ENCODE results near the gene ARF3.

The ARF3 gene

DNA sequence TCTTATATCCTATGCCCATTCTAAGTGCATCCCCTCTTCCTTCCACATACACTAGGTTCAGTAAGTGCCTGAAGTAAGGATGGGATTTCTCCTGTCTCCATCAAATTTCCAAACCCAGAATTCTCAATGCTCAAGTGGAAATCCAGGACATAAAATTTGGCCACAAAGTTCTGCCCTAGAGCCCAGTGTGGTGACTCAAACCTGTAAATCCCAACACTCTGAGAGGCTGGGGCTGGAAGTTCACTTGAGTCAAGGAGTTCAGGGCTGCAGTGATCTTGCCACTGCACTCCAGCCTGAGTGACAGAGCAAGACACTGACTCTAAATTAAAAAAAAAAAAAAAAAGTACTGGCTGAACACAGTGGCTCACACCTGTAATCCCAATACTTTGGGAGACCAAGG, 4.5 kb upstream of the ARF3 start:
- no peak for DNase-seq

DNA sequence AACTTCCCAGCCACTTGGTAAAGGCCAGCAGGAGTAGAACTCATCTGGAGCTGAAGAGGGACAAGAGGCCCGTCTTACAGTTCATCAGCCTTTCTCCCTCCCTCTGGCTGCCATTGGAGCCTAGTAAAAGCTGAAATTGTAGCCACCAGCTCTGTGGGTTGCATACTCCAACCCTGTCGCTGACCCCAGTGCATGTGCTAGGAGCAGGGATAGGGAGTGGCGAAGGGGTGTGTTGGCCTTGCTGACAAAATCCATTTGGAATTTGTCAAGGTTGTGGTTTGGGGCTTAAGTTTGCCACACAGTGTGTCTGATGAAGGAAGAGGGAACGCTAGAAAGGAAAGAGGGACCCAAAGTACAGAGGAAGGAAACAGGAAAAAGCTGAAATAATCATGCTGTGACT, 4.0 kb upstream of the ARF3 start:
- DNase-seq, result no peak

DNA sequence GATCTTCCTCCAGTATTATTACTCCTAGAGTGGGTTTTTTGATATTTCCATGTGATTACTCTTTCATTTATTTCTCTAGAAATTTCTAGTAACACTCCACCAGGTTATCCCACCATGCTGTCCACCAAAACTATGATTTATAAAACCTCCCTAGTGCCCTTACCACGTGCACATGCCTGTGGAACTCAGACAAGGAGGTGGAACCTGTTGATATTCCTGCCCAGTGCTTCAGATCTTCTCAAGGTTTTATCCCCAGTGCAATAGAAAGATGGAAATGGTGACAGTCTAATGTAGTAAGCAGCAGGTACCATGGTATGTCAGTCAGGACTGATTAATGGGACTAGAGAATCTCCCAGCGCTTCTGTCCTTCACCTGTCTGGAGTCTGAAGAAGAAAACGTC, 3.5 kb upstream of the ARF3 start:
- DNase-seq, result no peak

DNA sequence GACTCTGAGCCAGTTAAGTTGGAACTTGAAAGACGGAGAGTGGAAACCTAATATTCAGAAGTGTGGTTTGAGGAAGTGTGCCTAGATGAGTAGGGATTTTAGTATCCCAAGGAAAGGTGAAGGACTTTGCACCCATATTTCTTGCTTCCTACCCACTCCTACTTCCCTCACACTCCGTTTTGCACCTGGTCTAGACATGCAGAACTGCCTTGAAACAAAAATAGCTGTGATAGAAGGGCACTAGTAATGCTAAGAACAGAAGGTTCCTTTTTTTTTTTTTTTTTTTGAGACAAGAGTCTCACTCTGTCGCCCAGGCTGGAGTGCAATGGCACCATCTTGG, 732 bp upstream of the ARF3 start:
- DNase-seq, result no peak

DNA sequence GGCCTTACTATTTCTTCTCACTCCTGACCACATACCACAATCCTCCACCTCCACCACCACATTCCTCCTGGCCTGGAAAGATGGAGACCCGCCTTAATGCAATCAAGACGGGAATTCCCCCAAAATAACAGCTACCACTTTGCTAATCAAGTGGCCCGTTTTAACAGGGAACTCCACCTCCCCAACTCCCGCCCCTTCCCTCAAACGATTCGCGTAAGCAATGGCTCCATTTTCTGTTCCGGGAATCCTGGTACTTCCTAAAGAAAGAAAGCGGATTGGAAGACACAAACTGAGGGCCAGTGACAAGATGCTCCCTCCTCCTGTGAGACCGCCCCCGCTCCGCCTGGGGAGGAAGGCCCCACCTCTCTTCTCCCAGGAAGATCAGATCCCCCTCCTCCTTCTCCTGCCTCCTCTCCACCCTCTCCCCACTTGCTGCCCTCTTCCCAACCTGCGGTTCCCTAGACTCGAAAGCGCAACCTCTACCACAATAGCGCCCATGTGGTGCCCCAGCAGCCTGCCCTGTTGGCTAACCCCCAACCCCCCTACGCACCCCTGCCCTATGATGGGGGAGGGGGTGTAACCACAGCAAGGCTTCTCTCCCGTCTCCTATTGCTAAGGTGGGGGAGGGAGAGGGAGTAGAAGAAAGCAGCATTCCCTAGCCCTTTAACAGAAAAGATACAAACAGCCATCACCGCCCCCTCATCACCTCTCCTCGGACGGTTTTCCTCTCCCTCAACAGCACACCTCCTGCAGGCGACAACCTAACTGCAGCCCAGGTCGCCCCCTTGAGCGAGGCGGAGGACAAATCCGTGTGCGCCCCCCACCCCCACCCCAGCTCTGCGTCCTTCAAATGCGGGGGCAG, 777 bp downstream of the ARF3 start:
- peak; percentile 84 for DNase-seq

DNA sequence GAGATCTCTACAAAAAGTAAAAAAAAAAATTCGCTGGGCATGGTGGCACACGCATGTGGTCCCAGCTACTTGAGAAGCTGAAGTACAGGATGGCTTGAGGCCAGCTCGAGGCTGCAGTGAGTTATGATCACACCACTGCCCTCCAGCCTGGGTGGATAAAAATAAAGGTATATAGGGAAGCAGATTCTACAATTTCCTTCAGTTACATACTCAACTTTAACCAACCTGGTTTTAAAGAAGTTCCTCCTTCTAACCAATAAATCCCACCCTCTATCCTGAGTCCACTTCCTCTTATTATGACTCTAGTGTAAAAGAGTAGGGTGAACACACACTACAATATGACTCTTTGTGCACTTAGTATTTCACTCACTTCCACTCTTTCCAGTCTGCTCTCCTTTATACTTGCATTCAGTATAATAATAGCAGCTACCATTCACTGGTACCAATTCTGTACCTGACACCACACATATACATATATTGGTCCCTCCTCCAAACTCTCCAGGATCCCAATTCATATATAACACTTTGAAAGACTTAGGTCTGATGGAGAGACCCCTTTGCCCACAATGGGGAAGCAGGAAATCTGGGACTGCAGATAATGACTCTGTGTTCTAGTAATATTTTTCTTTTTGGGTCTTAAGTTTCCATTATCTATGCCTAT, 2.3 kb downstream of the ARF3 start:
- DNase-seq, result no peak

DNA sequence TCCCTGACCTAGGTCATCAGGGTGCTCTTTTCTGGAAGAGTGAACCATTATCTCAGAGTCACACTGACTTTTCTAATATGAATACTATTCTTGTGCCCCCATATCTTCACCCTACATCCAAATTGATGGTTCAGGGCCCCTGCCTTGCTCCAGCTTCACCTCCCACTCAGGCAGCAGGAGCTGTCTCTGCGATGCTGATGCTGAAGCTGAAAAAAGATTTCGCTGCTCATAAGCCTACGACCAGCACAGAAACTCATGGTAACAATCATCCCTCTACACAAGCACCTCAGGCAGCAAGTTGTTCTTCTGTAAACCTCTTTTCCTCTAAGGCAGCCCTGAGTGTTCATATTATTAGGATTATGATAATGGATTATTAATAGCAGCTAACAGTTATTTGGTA, 3.2 kb downstream of the ARF3 start:
- no peak for DNase-seq

DNA sequence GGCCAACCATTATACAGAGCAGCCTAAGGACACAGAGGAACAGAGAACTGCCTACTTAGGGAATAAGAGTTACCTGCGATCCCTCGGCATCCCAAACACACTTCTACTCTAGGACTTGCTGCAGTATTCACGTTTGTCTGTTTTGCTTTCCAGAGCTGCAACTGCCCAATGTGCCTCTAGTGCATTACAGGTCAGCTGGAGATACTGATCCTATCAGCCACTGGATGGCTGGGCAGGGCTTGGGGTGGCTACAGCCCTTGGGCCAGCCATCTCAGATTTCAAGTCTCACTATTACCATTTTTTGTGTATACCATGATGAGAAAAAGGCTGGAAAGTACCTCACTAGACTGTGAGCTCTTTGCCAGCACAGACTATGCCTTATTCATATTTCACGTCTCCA, 4.6 kb downstream of the ARF3 start:
- DNase-seq, result no peak

DNA sequence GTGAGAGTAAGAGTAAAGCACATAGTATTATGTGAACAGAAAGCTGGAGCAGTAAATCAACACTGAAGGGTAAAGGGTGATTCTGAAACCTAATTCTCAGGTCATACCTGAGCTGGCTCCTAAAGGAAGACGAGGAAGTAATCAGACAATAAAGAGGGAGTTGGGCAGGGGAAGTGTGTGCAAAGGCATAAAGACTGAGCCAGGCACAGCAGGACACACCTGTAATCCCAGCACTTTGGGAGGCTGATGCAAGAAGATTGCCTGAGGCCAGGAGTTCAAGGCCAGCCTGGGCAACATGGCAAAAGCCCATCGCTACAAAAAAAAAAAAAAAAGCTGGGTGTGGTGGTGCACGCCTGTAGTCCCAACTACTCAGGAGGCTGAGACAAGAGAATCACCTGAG, 9.6 kb downstream of the ARF3 start:
- DNase-seq, result no peak

DNA sequence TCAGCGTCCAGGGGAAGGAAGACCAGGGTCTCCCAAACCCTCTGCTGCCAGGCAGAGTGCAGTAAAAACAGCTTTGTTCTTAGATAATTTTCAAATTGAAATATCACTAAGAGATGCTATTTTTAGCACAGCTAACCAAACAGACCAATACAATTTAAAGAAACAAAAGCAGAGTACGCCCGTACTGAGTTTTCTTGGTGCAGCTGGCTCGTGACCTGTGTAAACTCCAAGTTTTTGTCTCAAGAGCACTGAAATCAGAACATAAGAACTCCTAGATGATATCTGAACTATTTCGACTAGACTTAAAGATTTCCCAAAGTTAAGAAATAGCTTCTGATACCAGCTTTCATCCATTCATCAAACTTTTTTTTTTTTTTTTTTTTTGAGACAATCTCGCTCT, 10.3 kb downstream of the ARF3 start:
- no peak for DNase-seq

DNA sequence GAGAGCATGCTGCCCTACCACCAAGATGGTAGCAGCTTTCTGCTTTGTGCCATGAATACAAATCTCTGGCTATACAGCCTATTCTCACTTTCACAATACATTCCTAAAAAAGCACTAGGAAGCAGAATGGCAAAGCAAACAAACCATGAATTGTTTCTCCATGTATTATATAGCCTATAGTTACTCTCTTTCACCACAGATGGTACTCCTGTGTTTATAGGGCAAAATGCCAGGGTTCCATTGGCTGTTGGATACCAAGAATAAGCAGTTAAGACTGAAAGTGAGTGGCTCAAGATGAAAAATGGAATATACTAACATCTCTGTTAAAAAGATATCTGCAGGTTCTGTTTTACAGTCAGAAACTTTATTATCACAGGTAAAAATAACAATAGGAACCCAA, 11.1 kb downstream of the ARF3 start:
- DNase-seq, result peak; percentile 45

DNA sequence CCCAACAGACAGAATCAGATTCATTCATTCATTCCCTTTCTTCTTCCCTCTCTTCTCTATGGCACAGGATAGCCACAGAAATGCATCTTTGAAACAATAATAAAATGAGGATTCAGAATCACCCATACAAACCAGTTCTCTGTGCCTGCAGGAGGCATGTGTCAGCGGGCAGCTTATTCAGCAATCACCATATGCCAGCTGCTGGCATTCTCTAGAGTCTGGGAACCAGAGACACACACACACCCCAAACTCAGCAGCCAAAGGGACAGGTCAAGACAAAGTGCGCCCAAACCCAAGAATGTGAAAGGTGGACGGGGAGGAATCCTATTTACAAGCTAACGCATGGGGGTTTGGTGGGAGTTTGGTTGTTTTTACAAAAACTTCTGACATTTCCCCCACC, 14.1 kb downstream of the ARF3 start:
- DNase-seq, result no peak

DNA sequence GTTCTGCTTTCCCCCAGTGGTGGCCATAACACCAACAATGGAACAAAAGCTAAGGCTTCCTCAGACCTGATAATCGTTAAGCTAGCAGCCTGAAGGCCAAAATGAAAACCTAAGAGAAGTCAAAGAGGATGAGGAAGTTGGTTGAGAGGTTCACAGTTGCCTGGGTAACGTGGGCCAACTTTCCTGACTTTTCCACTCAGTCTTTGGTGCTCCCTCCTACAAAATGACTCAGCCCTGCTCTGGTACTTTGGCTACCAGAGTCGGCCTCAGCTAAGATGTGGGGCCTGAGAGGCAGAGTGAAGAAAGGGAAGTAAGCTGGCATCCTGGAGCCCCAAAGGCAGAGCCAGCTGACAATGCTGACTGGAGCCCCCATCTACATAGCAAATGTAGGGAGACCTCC, 17.1 kb downstream of the ARF3 start:
- no peak for DNase-seq

DNA sequence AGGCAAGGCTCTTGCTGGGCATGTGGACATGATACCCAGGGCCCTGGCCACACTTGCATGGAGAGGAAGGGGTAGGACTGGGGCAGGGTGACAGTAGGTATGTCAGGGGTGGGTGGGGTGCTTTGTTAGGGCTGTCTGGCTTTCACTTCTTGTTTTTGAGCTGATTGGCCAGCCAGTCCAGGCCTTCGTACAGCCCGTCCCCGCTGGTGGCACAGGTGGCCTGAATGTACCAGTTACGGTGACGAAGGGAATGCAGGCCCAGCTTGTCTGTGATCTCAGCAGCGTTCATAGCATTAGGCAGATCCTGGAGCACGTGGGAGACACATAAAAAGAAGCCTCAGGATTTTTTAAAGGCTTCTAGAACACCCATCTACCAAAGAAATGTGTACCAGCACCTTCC, 18.5 kb downstream of the ARF3 start:
- no peak for DNase-seq

DNA sequence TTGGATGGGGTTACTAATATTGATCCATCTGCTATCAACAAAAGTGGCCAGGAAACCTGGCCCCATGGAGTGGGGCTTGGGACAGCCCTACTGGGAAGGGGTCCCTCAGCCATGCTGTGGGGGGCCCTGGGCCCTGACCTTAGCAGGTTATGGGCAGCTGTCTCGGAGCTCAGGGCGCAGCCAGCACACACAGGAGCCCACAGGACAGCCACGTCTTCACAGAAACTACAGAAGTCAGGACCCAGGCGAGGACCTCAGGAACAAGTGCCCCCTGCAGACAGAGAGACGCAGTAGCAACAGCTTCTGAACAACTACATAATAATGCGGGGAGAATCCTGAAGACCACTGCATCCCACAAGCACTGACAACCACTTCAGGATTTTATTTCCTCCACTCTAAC, 20.1 kb downstream of the ARF3 start:
- no peak for DNase-seq

DNA sequence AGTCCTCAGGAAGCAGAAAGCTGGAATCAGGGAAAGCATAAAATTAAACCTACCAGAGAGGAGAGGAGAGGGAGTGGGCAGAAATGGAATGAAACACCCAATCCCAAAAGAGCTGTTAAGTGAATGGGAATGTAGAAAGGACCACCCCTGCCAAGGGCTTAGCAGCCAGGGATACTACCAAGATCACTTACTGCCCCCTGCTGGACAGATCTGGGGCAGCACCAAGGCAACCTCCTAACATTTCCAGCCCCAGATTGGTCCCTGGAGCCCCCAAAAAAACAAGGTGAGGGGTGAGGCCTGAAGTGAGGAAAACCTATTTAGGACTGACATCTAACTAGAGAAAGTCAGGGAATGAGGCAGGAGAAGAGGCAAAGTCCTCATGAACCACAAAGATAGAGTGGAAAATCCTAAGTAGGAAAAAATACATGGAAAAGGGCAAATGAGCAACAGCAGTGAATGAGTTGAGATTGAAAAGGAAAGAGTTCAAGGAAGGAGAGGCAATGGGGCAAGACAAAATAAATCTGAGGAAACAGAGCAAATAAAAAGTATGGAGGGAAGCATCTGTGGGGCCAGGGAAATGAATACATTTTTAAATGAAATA, 20.8 kb downstream of the ARF3 start:
- peak; percentile 6 for DNase-seq

DNA sequence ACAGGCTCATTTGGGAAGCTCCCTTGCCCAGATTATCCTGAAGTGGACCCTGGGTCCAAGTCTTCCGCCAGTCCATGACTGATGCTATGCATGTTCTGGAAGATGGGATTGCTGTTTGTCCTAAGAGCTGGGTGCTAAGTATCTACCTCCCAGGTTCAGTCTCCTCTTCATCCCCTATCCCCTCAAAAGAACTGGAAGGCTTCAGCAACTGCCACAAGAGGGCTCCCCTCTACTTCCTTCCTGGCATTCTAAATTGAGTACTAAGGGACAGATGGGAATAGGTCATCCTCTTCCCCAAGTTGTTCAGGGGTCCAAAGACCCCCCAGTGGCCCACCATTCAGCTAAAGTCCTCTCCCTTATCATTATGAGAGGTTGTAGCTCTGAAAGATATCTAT, 23.0 kb downstream of the ARF3 start:
- no peak for DNase-seq

DNA sequence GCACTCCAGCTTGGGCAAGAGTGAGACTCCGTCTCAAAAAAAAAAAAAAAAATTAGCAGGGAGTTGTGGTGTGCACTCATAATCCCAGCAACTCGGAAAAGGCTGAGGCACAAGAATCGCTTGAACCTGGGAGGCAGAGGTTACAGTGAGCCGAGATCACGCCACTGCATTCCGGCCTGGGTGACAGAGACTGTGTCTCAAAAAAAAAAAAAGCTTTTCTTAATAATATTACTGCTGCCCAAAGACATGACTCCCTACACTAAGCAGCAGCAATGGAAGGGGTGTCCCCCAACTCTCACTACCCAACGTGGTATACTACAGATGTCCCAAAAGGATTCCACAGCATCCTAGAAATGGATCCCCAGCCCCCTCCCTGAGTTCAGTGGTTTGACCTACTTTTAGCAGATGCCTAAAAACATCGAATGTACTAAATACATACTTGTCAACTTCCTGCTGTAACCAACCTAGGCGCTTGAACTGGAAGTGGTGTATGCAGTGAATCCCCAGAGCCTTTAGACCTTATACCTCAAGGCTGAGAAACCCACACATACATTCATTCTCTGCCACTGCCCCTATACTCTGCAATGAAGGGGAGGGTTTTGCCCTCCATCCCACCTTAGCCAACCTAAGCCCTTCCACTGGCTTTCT, 23.5 kb downstream of the ARF3 start:
- DNase-seq, result no peak

DNA sequence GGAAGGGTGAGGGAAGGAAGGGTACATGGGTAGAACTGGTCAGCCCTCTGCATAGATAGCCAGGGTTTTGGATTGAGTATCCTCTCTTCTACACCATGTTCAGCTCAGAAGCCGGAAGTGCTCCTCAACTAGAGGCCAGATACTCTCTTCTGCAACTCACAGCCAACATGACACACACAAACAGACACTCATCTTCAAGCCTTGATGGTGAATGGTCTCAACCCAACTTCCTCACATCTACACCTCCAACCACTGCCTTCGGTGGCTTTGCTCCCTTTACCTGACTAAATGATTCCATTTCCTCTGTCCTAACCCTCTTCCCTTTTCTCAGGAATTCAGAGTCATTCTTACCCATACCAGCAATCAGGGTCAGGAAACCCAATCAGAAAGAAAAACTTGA, 24.4 kb downstream of the ARF3 start:
- no peak for DNase-seq

DNA sequence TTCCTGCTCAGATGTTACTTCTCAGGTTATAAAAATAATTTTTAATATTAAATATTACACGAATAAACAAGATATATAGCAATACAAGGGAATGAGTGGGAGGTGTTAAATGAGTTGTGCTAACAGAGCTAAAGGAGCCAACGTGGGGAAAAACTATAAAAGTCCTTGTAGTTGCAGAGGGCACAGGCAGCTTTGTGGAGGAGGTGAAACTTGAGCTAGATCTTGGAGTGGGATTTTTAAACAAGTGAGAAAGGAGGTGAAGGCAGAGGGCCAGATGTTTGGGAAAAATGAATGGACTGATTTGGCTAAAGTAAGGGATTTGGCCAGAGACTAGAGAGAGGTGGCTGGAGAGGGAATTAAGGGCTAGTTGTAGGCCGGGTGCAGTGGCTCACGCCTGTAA, 26.8 kb downstream of the ARF3 start:
- DNase-seq, result no peak

DNA sequence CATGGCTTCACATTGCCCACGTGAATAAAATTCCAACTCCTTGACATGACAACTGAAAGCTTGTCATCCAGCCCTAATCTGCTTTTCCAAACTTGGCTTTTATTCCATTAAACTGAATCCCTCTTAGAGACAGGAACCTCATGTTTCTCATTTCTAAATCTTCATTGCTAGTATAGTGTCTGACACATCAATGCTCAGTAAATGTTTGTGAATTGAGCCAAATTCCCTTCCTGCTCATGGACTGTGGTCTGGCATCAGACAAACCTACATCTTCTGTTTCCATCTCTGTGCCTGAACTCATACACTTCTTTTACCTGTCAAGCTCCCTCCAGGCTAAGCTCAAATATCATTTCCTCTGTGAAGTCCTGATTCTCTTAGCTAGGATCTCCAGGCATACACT, 27.7 kb downstream of the ARF3 start:
- no peak for DNase-seq

DNA sequence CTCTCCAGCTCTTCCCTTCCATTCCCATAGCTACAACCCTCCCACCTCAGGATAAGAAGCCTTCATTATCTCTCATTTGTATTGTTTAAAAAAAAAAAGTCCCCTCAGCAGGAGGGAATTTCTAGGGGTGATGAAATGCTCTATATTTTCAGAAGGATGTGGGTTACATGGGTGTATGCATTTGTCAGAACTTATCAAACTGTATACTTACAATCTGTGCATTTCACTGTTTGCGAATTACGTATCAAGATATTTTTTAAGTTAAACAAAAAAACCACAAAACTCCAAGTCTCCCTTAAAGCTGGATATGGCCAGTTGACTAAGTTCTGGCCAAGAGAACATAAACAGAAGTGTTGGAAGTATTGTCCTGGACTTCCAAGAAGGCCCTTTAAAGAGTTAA, 30.0 kb downstream of the ARF3 start:
- no peak for DNase-seq

DNA sequence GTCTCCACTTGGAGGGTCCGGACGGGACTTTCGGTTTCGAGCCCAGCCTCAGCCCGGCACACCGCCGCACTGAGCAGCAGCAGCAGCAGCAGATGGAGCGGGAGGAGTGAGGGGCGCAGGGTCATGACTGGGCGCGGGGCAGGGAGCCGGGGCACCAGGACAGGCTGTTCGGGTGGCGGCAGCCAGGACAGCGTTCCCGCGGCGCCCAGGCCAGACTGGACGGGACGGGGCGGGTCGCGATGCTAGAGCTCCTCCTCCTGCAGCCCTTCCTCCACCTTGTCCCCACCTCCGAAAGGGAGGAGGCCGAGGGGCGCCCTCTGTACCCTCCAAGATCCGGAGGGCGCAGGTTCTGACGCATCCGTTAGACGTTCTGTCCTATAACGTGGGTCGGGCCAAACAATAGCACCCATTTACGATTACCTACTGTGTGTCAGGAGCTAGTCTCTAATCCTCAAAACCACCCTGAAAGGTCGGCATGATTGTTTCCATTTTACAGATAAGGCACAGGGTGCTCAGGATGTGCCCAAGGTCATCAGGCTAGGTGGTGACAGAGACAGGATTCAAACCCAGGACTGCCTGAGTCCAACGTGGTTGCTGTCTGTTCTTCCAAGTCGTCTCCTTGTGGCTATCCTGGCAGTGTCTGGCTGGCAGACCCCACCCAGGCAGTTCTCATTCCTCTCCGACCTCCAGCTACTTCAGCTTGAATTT, 31.8 kb downstream of the ARF3 start, which contains the start of gene FKBP11:
Gene FKBP11, minus strand, starts transcription at position 189 of the 708 bp plus-strand sequence. Its CDS starts 64 bp downstream, at position 125.
- no peak for DNase-seq

Data from NCI-H1105 treated with DMSO at 0.1 percent for 48 hours (cell line).